GM12801 (cell line): Measurements from ENCODE around the gene CCM2.

Source experiments
- CTCF ChIP-seq: IDR thresholded peaks from one replicate; pipeline ENCODE4 v1.5.1; 2011; ENCODE audit warnings: control low read depth; ENCODE audit not compliant: insufficient read length; ENCODE audit errors: extremely low read depth

Gene CCM2

GRCh38 chr7:44970523-44971051, 29.4 kb upstream of the CCM2 start:
- no peak for TF ChIP-seq CTCF

GRCh38 chr7:44971188-44971901, 28.7 kb upstream of the CCM2 start:
- no peak for TF ChIP-seq CTCF

- TF ChIP-seq CTCF, result no peak
These were observed 28.0 kb upstream of the CCM2 start for GRCh38 chr7:44971902-44972441.

- TF ChIP-seq CTCF, result no peak
These were observed 27.4 kb upstream of the CCM2 start for GRCh38 chr7:44972562-44972961.

GRCh38 chr7:44973610-44974401, 26.2 kb upstream of the CCM2 start:
- TF ChIP-seq CTCF, result no peak

- TF ChIP-seq CTCF, result no peak
These were observed 25.5 kb upstream of the CCM2 start for GRCh38 chr7:44974549-44974948.

GRCh38 chr7:44975331-44976039, 24.5 kb upstream of the CCM2 start:
- TF ChIP-seq CTCF, result no peak
